ENCODE data around the gene CIB4.

Gene CIB4

GRCh38 chr2:26607698-26608097, 33.5 kb downstream of the CIB4 start:
- DNase-seq (ENCODE audit: low read depth) = no peak

GRCh38 chr2:26606847-26607190, 34.3 kb downstream of the CIB4 start:
- DNase-seq (ENCODE audit: low read depth) = no peak

DNA sequence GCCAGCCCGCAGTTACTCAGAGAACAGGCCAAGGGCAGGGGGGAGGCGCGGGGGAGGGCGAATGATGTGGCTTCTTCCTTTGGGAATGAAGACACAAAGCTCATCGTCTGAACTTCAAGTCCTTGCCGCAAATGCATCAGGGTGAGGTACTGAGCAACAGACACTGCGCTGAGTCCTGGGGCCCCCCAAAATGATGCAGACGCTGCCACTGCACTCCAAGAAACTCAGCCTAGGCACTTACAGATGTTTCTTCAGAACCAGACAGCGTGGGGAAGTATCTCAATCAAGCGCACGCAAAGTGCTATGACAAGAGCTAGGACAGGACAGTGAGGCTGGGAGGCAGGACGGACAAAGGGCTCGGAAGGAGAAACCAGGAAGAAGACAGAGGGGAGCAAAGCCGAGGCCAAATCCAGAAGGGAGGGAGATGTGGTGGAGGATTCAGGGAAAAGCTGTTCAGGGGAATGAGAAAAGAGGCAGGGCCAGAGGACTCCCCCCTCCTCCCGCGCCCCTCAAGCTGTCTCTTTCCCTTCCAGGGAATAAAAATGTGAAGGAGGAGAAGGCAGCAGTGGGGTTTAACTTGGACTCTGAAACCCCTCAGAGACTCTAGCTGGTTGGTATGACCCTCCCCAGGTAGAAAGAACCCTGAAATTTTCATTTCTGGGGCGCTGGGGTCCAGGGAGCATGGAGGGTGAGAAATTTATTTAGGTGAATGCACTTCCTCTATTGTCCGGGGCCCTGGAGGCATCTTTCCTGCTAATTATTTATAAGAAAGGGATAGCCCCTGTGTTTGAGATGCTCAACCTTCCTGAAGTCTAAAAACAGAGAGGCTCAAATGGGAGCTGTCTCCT, 34.9 kb downstream of the CIB4 start:
- DNase-seq (ENCODE audit: low read depth) = no peak

- DNase-seq (ENCODE audit: low read depth) = peak; percentile 32
These were observed 35.8 kb downstream of the CIB4 start for GRCh38 chr2:26605195-26605998.

DNA sequence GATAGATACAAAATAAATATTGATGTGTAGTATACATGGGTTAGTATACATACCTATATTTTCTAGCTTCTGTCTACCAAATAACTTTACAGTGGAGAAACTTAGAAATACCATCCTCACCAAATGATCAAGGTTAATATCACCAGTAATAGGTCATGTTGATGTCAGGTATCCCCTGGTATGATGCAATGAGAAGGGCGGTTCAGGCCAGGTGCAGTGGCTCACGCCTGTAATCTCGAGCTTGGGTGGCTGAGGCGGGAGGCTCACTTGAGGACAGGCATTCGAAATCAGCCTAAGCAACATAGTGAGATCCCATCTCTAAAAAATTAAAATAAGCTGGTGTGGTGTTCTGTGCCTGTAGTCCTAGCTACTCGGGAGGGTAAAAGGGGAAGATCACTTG, 38.6 kb downstream of the CIB4 start:
- no peak for DNase-seq (ENCODE audit: low read depth)

DNA sequence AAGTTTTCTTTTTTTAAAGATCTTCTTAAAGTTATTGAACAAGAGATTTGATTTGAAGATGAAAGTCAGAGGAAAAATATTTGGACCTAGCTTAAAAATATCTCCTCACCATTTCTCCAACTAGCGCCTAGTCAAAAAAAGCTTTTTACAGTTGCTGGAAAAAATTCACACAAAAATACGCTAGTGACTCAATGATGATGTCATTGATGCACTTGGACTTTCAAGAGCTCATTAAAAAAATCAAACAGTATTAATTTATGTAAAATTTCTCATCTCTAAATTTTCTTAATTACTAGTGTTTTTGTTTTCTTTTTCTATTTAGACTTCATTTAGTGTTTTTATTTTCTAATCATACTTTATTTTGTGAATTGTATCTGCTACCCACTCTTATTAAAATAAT, 41.8 kb downstream of the CIB4 start:
- no peak for DNase-seq (ENCODE audit: low read depth)

DNA sequence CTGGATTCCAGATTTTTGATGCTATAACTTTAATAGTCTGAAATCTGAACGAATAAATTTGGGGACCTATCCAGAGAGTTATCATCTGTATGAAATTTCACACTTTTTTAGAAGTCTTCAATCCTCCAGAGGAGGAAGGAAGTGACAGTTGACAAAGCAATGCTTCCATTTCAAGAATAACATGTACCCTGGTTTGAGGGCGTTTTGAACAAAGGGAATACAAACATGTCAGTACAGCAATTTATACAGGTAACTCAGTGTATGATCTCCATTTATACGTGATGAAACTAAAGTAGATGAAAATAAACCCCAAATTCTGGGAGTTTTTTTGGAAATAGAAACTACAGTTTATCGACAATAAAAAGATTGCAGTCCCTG, 42.2 kb downstream of the CIB4 start:
- DNase-seq (ENCODE audit: low read depth) = no peak

DNA sequence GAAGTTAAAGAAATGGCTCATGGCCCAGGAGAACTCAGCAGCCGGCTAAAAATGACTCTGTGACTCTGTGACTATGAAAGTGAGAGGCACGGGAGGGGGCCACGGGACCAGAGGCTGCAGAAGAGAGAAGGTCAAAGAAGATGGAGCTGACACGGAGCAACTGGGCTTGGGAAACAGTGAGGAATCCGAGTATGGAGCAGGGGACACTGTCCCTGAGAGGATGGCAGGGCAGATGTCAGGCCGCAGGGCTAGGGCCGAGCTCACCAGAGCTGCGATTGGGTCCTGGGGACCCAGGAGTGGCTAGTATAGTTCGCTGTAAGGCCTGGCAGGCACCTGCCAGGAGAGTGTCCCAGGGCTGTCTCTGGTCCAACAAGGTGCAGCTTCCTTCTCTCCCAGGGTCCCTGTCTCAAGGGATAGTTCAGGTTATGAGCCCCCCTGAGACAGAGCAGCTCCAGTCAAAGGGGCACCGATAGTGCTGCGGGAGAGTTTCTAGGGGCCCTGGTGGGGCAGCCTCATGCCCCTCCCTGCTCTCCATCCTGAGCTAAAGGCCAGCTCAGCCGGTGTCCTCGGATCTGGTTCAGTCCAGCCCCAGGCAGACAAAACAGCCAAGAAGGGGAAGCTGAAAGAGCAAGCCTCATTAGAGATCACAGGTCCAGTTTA, 42.7 kb downstream of the CIB4 start:
- no peak for DNase-seq (ENCODE audit: low read depth)

DNA sequence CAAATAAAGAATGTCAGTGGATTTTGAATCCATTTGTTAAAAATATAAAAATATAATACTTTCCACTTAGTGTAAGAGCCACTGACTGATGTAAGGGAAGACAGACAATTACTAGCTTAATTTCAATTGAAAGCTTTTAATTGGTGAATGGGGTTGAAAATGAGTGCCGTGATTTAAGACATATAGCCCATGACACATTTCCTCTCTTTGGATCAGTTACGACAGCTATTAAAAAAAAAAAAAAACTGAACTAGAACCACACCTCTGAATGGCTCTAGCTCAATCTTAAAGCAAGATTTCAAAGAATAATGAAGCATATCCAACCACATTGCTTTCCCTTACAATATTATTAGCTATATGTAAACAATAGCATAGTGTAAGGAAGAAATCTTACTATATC, 44.0 kb downstream of the CIB4 start:
- no peak for DNase-seq (ENCODE audit: low read depth)

DNA sequence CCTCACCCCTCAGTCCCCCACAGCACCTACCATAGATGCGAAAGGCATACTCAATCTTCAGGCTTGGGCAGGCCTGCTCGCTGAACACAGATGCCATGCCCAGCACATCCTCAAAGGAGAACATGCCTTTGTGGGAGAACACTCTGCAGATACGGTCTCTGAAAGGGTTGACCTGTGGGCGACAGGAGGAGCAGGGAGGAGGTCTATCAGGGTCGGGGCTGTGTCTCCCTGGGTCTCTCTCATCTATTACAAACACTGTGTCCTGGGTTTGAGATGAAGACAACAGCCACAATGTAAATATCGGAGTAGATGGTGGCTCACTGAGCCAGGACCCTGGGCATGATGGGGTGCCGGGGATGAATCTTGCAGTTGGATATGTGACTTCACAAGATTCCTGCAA, 46.0 kb downstream of the CIB4 start:
- DNase-seq (ENCODE audit: low read depth) = no peak

- no peak for DNase-seq (ENCODE audit: low read depth)
These were observed 49.3 kb downstream of the CIB4 start for GRCh38 chr2:26591619-26592505.

DNA sequence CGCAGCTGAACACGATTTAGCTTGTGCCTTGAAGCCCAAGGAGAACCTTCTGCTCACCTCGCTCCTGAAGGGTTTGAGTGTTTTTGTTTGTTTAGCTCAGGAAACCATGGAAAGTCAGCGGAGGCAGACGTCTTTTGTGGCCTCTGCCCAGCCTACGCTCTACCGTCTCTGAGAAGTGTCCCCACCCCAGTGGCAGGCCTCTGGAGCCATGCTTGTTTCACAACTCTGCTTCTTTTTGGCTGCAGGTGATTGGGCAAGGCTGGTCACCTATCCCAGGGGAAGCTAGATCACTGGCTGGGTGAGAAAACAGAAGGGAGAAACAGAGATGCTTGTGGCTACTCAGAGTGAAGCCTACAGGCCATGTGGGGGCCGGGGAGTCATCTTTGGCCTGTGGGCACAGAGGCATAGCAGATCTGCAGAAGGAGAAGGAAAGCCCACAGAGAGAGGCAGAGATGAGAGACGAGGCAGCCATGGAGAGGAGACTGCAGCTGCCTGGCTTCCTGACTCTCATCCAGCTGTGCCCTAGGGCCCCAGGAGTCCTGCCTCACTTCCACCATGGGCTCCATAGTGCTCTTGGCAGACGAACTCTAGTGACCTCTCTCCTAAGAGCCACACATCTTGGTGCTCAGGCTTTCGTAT, 50.1 kb downstream of the CIB4 start:
- DNase-seq (ENCODE audit: low read depth) = no peak

DNA sequence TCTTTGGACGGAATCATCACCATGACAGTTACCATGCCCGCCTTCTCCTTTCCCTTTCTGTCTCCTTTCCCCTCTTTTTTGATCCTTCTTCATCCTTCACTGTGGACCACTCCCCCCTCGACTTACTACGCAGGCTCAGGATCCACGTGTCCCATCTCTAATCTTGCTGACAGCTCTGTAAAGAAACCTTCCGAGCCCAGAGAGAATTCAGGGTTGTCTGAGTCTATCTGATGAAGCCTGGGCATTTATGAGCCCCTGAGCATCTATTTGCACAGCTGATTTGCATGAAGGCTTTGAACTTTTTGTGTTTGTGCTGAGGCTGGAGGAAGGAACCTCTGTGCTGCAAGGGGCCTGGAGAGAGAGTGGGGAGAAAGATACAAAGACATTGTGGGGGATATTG, 50.7 kb downstream of the CIB4 start:
- DNase-seq (ENCODE audit: low read depth) = no peak

DNA sequence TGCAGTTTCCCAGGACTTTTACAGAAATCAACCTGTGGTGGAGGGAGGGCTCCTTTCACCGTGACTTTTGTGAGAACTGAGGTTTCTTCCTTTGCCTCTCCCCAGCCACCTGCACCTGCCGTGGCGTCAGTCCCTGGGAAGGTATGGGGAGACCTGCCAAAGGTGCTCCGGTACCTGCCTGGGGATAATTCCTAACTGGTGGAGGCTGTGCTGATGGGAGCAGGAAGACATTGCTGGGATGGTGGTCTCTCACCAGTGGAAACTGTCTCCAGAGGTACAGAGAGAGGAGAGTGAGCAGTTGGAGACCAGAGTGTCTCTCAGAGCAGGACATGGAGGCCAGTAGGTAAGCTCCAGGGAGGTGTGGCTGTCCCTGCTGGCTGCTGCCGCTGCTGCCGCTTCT, 52.6 kb downstream of the CIB4 start:
- DNase-seq (ENCODE audit: low read depth) = no peak

DNA sequence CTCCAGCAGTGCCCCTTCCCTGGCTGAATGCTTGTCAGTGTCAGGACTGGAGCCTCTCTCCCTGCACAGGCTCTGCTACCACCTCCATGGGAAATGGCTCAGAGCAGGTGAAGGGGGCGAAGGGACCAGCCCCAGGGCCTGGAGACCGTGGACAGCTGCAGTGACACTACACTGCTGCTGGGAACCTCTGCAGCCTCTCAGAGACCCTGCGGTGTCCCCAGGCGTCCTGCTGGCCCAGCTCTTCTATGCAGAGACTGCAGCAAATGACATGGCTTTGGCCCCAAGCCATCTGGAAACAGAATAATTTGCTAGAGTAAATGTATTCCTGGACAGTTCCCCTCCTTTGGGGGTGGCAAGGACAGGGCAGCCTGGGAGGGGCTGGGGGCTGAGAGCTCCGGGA, 53.2 kb downstream of the CIB4 start:
- no peak for DNase-seq (ENCODE audit: low read depth)

DNA sequence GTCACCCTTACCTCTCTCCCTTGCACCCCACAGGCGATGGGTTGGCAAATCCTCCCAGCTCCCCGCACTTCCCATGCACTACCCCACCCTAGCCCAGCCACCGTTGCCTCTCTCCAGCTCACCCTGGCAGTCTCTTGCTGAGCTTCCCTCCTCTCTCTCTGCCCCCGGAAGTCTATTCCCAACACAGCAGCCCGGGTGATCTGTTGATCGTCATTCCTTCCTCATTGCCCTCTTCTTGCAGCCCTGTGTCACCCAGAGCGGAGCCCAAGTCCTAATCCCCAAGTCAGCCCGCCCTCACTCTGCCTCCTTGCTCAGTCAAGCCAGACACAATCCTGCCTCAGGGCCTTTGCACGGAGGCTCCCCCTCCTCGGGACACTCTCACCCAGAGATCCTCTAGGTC, 55.2 kb downstream of the CIB4 start:
- no peak for DNase-seq (ENCODE audit: low read depth)

DNA sequence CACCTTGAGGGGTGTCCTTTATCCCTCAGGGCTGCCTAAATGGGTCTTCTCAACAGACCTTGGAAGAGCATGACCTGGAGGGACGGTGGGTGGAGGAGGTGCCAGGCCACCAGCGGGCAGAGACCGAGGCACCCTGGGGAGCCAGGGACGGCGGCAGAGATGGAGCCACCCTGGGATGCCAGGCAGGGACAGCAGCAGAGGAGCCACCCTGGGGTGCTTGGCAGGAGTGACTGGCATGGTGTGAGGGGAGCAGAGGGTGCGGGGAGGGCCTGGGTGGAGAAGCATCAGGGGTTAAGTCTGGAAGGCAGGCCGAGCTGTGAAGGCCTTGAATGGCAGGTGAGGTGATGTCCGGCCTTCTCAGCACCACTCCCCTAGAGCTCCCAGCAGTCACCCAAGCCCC, 56.1 kb downstream of the CIB4 start:
- no peak for DNase-seq (ENCODE audit: low read depth)

DNA sequence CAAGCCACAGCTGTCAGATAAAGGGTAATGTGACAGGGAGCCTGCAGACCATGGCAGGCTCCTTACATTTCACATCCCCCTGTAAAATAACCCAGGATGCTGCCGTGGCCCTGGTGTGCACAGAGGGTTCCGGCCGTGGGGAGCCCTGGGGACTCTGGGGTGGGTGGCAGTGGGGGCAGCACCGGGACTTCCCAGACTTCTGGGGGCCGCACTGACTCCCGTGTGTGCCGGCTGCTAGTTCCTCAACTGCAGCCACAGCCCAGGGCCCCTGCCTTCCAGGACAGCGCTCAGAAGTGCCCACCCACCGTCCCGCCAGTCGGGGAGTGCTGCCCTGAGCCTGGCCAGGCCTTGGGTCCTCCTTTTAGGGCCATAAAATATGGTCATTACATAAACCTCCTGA, 56.5 kb downstream of the CIB4 start:
- no peak for DNase-seq (ENCODE audit: low read depth)

GRCh38 chr2:26584191-26584590, 57.0 kb downstream of the CIB4 start:
- no peak for DNase-seq (ENCODE audit: low read depth)

- no peak for DNase-seq (ENCODE audit: low read depth)
These were observed 57.7 kb downstream of the CIB4 start for GRCh38 chr2:26583381-26583911.

DNA sequence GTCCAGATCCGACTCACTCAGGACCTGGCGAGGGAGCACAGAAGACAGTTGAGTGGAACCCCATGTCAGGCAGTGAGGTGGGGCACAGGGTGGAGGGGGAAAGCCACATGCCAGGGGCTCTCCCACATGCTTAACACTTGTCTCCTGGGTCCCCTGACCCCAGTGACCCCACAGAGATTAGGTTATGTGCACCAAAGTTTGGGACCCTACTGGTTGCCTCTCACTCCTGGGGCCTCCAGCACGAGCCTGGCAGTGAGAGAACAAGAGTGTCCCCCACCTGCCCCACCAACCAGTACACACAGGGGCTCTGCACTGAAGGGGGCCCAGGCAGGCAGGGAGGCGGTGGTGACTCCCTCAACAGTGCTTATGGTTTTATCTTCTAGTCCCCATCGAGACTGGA, 58.3 kb downstream of the CIB4 start:
- DNase-seq (ENCODE audit: low read depth) = no peak

Measured in iris pigment epithelial cell (primary cell).